ENCODE data around the gene OR6Y1.

The OR6Y1 gene

DNA sequence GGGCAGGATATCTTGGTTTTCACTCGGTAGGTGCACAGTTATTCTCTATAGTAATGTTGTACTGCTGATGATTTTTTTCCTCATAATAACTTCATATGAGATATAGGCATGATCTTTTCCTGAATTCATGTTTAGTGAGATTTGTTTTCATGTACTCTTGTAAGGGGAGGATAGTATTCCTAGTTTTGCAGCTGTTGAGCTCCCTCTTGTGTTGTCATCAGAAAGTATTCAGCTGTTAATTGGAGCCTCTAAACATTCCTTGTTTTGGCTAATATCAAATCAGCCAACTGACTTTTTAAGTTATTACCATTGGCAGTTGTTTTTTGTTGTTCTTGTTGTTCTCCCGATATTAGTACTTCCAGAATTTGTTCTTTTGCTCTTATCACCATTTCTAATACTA lies 57.8 kb downstream of the OR6Y1 start:
- DNase-seq: no peak

DNA sequence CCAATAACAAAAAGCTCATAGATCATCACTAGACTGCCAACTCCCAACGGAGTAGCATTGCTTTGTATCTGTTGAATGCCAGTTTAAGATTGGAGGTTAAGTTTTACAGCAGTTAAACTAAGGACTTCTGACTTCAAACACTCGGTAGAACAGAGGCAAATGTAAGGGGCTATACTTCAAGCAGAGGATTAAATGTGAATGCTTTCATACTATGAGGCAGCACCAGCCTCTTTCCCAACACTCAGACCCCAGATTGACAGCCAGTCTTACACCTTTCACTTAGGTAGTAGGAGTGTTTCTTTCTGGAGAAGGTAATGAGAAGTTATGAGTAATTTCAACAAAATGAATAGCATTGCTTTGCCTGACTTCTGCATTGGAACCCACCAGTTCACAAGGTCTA lies 59.4 kb downstream of the OR6Y1 start:
- DNase-seq: no peak

Data from right hindlimb (tissue), 1 donor.